Brain microvascular endothelial cell (primary cell): ENCODE data around the gene TUBAL3.

Experiments
- DNase-seq: peaks from one replicate; pipeline ENCODE4 v3.0.0-alpha.2; 2020
- H3K27ac ChIP-seq: fragments of 250-450 bp; sonication (Bioruptor Pico); 2 replicates; pipeline ENCODE4 v1.5.1; 2020; ENCODE audit warnings: mild to moderate bottlenecking, moderate library complexity
- H3K27me3 ChIP-seq: fragments of 250-450 bp; sonication (Bioruptor Pico); replicated peaks from 2 replicates; pipeline ENCODE4 v1.5.1; 2020; ENCODE audit warnings: mild to moderate bottlenecking
- H3K36me3 ChIP-seq: fragments of 250-450 bp; sonication (Bioruptor Pico); replicated peaks from 2 replicates; pipeline ENCODE4 v1.5.1; 2020; ENCODE audit warnings: mild to moderate bottlenecking
- H3K4me3 ChIP-seq: 2 replicates; pipeline ENCODE4 v1.5.1; 2011; ENCODE audit warnings: low read depth, mild to moderate bottlenecking, control low read depth, low read length, moderate library complexity
- CTCF ChIP-seq: IDR thresholded peaks from 2 replicates; pipeline ENCODE4 v1.5.1; 2011; ENCODE audit warnings: low read depth, mild to moderate bottlenecking, moderate library complexity, low read length, control low read depth, inconsistent platforms; ENCODE audit errors: missing control alignments
- in situ Hi-C: cut with HindIII; loops from 2 replicates; pipeline ENCODE4 v1.10.0; 2017; ENCODE audit warnings: low sequenced_read_pairs, low pct_ligation_motif_present

The TUBAL3 gene

GRCh38 chr10:5443429-5443828 is 38.8 kb upstream of the TUBAL3 start:
- Histone ChIP-seq H3K27ac (no peak overlapping the region), H3K36me3 (no peaks in the 10 kb centered on the region), H3K27me3 (no peaks in the 10 kb centered on the region), H3K4me3 (no peak overlapping the region)
- TF ChIP-seq CTCF, result no peak
- no peak for DNase-seq
- in situ Hi-C loops, result loop anchor here (25.0 kb wide), 1 partner anchor 169 kb away; no protein-coding TSS in a partner anchor

GRCh38 chr10:5442990-5443370 is 38.4 kb upstream of the TUBAL3 start:
- Histone ChIP-seq H3K4me3 (no peak overlapping the region), H3K27ac (no peak overlapping the region), H3K36me3 (no peaks in the 10 kb centered on the region), H3K27me3 (no peaks in the 10 kb centered on the region)
- in situ Hi-C loops, result loop anchor here (25.0 kb wide), 1 partner anchor 169 kb away; no protein-coding TSS in a partner anchor
- no peak for TF ChIP-seq CTCF
- no peak for DNase-seq

- peak; percentile 50 for DNase-seq
- no peaks in the 10 kb centered on the region for H3K36me3 ChIP-seq
- no peak overlapping the region for H3K27ac ChIP-seq
- no peak overlapping the region for H3K4me3 ChIP-seq
- no peaks in the 10 kb centered on the region for H3K27me3 ChIP-seq
- peak; percentile 57 for TF ChIP-seq CTCF
- in situ Hi-C loops, result loop anchor here (25.0 kb wide), 1 partner anchor 170 kb away; no protein-coding TSS in a partner anchor
These were observed 37.7 kb upstream of the TUBAL3 start for GRCh38 chr10:5442065-5442989.

GRCh38 chr10:5441106-5441505 is 36.5 kb upstream of the TUBAL3 start:
- Histone ChIP-seq H3K36me3 (no peaks in the 10 kb centered on the region), H3K27me3 (no peaks in the 10 kb centered on the region), H3K4me3 (no peak overlapping the region), H3K27ac (no peak overlapping the region)
- no peak for DNase-seq
- in situ Hi-C loops, result loop anchor here (25.0 kb wide), 1 partner anchor 171 kb away; no protein-coding TSS in a partner anchor
- TF ChIP-seq CTCF, result no peak

GRCh38 chr10:5440206-5440605 is 35.6 kb upstream of the TUBAL3 start:
- Histone ChIP-seq H3K27me3 (no peaks in the 10 kb centered on the region), H3K27ac (no peak overlapping the region), H3K36me3 (no peaks in the 10 kb centered on the region), H3K4me3 (no peak overlapping the region)
- DNase-seq, result no peak
- no peak for TF ChIP-seq CTCF
- in situ Hi-C loops, result loop anchor here (25.0 kb wide), 1 partner anchor 172 kb away; no protein-coding TSS in a partner anchor
